Measurements from ENCODE around the gene VMP1.
"Not testable (repeated sequence)": the region's sequence is repeated elsewhere in the genome, so short reads cannot be mapped to it uniquely, and the experiment has no call there.

VMP1 gene

GRCh38 chr17:59790910-59791309 lies 83.5 kb downstream of the VMP1 start:
- no peak overlapping the region for H3K27ac ChIP-seq

GRCh38 chr17:59791603-59792457 lies 84.4 kb downstream of the VMP1 start:
- TF ChIP-seq CTCF (conservative IDR thresholded peaks at IDR 0.05): no peak
- no peak overlapping the region for H3K27ac ChIP-seq

More at GRCh38 chr17:59790910-59791309, 83.5 kb downstream of the VMP1 start:
- TF ChIP-seq CTCF (conservative IDR thresholded peaks at IDR 0.05): no peak

GRCh38 chr17:59792458-59792823 lies 85.0 kb downstream of the VMP1 start:
- not testable (repeated sequence) for H3K27ac ChIP-seq

- TF ChIP-seq CTCF (conservative IDR thresholded peaks at IDR 0.05): no peak
- no peak overlapping the region for H3K27ac ChIP-seq
Observed at GRCh38 chr17:59793205-59793604, 85.8 kb downstream of the VMP1 start.

GRCh38 chr17:59796138-59796537 lies 88.7 kb downstream of the VMP1 start:
- no peak for TF ChIP-seq CTCF (conservative IDR thresholded peaks at IDR 0.05)
- H3K27ac ChIP-seq: no peak overlapping the region

GRCh38 chr17:59796785-59797205 lies 89.3 kb downstream of the VMP1 start:
- no peak overlapping the region for H3K27ac ChIP-seq
- no peak for TF ChIP-seq CTCF (conservative IDR thresholded peaks at IDR 0.05)

GRCh38 chr17:59798111-59798510 lies 90.7 kb downstream of the VMP1 start:
- no peak overlapping the region for H3K27ac ChIP-seq

More at GRCh38 chr17:59798111-59798510, 90.7 kb downstream of the VMP1 start:
- TF ChIP-seq CTCF (conservative IDR thresholded peaks at IDR 0.05): no peak

All from VCaP (cell line).